HG02678 (cell line): ENCODE data around the gene CLASP1.
"Not testable (repeated sequence)": the region's sequence is repeated elsewhere in the genome, so short reads cannot be mapped to it uniquely, and the experiment has no call there.

Experiments
- ATAC-seq: cut with Tn5 transposase; IDR thresholded peaks from one replicate; pipeline ENCODE4 v1.9.1; 2021; ENCODE audit warnings: mild to moderate bottlenecking, moderate library complexity; ENCODE audit not compliant: unreplicated experiment

The CLASP1 gene

GRCh38 chr2:121334581-121335293 is 314.5 kb downstream of the CLASP1 start:
- no peak for ATAC-seq

DNA sequence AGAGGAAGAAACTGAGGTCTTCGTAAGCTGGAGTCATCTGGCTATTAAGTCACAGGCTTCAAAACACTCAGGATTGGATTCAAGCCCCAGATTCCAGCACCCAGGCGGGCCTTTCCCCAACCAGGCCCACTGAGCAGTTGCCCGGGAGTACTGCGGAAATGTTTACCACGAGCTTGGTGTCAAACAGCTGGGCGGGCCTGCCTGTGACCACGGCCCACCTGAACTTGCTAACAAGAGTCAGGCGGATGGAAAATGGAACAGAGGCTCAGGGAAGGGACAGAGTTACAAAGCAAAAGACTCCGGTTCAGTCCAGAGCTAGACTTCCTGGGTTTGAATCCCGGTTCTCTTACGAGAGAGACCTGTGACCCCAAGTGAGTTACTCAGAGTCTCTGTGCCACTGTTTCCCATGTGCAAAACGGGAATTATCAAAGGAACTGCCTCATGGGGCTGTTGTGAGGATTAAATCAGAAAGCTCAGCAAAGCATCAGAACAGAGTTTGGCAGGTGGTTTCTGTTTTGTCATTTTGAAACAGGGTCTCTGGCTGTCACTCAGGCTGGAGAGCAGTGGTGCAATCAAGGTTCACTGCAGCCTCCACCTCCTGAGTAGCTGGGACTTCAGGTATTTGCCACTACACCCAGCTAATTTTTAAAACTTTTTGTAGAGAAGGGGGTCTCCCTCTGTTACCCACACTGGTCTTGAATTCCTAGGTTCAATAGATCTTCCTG is 315.3 kb downstream of the CLASP1 start:
- ATAC-seq: peak; percentile 86

DNA sequence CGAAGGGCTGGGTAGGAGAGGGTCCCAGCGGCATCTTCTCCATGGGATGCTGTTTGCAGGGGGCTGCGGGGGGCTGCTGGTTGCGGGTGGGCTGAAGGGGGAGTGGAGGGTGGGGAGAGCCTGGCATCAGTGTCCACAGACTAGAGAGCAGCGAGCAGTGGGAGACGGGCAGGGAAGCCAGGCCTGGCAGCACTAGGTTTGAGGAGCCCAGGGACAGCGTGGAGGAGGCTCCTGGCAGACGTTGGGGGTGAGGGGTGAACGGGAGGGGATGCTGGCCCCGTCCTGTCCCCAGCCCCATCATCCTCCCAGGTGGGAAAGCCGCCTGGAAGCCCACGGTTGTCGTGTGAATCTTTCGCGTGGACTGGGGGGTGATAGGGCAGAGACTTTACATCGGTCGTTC is 316.0 kb downstream of the CLASP1 start:
- no peak for ATAC-seq

- not testable (repeated sequence) for ATAC-seq
Measured at GRCh38 chr2:121331324-121331723, 317.9 kb downstream of the CLASP1 start.

GRCh38 chr2:121330921-121331320 is 318.3 kb downstream of the CLASP1 start:
- ATAC-seq: no peak

DNA sequence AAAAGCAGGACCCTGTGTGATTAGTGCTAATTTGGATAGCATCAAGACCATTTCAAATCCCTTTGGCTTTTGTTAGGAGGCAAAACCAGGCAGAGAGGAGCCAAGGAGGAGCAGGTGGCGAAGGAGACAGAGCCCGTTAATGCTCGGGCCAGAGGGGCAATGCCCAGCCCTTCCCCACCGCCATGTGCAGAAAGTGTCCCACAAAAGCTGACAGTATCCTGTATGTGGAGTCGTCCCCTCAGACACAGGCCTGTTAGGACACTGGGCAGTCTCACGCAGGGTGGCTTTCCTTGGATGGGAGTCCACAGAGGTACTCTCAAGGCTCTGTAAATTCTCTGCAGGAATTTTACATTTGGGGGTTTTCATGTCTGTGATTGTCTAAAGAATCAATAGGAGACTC is 319.5 kb downstream of the CLASP1 start:
- ATAC-seq: no peak

- no peak for ATAC-seq
Measured at GRCh38 chr2:121326628-121327027, 322.6 kb downstream of the CLASP1 start.

DNA sequence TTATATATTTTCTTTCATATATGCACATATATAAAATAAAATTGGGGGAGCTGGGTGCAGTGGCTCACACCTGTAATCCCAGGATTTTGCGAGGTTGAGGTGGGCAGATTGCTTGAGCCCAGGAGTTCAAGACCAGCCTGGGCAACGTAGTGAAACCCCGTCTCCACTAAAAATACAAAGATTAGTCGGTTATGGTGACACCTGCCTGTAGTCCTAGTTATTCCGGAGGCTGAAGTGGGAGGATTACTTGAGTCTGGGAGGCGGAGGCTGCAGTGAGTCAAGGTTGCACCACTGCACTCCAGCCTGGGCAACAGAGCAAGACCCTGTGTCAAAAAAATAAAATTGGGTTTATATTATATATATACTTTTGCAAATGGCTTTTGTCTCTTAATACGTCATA is 324.7 kb downstream of the CLASP1 start:
- ATAC-seq: no peak

- ATAC-seq: no peak
Measured at GRCh38 chr2:121321476-121321875, 327.8 kb downstream of the CLASP1 start.

GRCh38 chr2:121319941-121320340 is 329.3 kb downstream of the CLASP1 start:
- ATAC-seq: no peak

- ATAC-seq: no peak
Measured at GRCh38 chr2:121316986-121317385, 332.3 kb downstream of the CLASP1 start.

DNA sequence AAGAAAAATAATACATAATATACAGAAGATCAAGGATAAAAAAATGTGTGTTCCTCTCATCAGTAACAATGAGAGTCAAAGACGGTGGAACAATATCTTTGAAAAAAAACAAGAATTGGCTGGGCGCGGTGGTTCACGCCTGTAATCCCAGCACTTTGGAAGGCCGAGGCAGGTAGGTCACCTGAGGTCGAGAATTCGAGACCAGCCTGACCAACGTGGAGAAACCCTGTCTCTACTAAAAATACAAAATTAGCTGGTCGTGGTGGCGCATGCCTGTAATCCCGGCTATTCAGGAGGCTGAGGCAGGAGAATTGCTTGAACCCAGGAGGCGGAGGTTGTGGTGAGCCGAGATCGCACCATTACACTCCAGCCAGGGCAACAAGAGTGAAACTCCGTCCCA is 335.6 kb downstream of the CLASP1 start:
- not testable (repeated sequence) for ATAC-seq

DNA sequence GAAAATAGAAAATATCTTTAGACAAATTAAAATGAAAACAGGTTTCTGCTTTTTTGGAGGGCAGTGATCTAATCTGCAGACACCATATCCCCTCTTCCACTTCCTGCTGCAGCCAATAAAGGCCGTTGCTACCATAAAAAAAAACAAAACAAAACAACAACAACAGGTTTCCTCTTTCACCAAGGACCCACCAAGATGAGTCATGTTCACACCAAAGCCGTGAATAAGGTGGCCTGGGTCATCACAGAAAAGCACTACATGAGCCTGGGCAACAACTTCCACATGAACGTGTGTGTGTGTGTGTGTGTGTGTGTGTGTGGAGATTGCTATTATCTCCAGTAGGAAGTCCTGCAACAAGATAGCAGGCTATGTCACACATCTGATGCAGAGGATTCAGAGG is 339.5 kb downstream of the CLASP1 start:
- ATAC-seq: no peak

- ATAC-seq: no peak
Measured at GRCh38 chr2:121309323-121309722, 339.9 kb downstream of the CLASP1 start.

GRCh38 chr2:121307048-121307447 is 342.2 kb downstream of the CLASP1 start:
- no peak for ATAC-seq

- ATAC-seq: no peak
Measured at GRCh38 chr2:121304941-121305340, 344.3 kb downstream of the CLASP1 start.

- no peak for ATAC-seq
Measured at GRCh38 chr2:121303531-121304263, 345.6 kb downstream of the CLASP1 start.

DNA sequence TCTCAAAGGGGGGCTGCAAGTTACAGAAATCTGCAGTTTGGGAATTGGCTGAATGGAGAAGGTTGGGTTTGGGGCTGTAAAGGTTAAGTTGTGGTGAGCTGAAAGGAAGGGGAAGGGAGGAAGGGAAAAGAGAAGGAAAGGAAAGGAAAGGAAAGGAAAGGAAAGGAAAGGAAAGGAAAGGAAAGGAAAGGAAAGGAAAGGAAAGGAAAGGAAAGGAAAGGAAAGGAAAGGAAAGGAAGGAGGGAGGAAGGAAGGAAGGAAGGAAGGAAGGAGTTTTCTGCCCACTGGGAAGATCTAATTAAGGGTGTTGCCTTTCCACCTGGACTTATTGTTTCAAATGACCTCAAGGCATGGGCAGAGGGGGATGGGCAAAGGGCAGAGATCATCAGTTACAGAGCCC is 348.1 kb downstream of the CLASP1 start:
- ATAC-seq: not testable (repeated sequence)

GRCh38 chr2:121298476-121298875 is 350.8 kb downstream of the CLASP1 start:
- no peak for ATAC-seq

- not testable (repeated sequence) for ATAC-seq
Measured at GRCh38 chr2:121297866-121298265, 351.4 kb downstream of the CLASP1 start.

DNA sequence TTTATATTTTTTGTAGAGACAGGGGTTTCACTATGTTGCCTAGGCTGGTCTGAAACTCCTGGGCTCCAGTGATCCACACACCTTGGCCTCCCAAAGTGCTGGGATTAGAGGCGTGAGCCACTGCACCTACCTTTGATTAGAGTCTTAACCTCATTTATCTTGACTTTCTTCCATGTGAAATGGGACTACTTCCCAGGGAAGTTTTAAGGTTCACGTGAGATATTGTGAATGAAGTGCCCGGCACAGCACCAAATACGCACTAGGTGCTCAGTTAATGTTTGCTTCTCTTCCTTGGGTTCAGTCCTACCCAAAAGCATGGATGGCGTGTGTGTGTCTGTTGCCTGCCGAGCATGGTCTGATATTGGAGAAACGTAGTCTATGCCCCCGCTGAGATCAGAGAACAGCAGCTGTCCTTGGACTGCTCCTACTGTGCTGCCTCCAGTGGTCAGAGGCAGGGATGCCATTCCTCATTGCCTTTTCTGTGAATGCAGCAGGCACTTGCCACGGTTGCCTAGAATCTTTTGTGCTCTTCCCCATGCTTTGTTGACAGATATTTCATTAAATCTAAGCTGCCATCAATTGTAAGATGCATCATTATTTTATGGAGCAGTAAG is 351.9 kb downstream of the CLASP1 start:
- ATAC-seq: no peak
